GM23338 (cell line): ENCODE measurements around the gene ACOXL. TPM values are rescaled to one million over a fixed set of nuclear protein-coding genes. Genes with fewer than 3 reads are reported as not detected.

Experiments used
- ATAC-seq: fragments of 200-7000 bp; cut with Tn5 transposase; 3 replicates; pipeline ENCODE4 v1.9.1; 2020
- DNase-seq: peaks from one replicate; pipeline ENCODE4 v3.0.0-alpha.2; 2015; ENCODE audit warnings: low spot score
- H2AFZ ChIP-seq: fragments of 200-600 bp; sonication (generic); 2 replicates; pipeline ENCODE4 v1.8.0; 2016; ENCODE audit warnings: antibody characterized with exemption, mild to moderate bottlenecking, moderate library complexity
- H3F3A ChIP-seq: fragments of 200-600 bp; sonication (generic); replicated peaks from 2 replicates; pipeline ENCODE4 v1.8.0; 2017; ENCODE audit warnings: antibody characterized with exemption, mixed run types, low read depth
- H3K27ac ChIP-seq: fragments of 200-600 bp; sonication (generic); 2 replicates; pipeline ENCODE4 v1.6.1; 2016; ENCODE audit warnings: low read depth
- H3K27me3 ChIP-seq: fragments of 200-600 bp; sonication (generic); 2 replicates; pipeline ENCODE4 v1.8.0; 2016; ENCODE audit warnings: mild to moderate bottlenecking, mixed run types, moderate library complexity; ENCODE audit not compliant: insufficient read depth
- H3K36me3 ChIP-seq: fragments of 200-600 bp; sonication (generic); 2 replicates; pipeline ENCODE4 v1.8.0; 2016; ENCODE audit warnings: mild to moderate bottlenecking; ENCODE audit not compliant: insufficient read depth
- H3K4me1 ChIP-seq: fragments of 200-600 bp; sonication (generic); 2 replicates; pipeline ENCODE4 v1.8.0; 2016; ENCODE audit warnings: mild to moderate bottlenecking, moderate library complexity; ENCODE audit not compliant: insufficient read depth
- H3K4me2 ChIP-seq: fragments of 200-600 bp; sonication (generic); 2 replicates; pipeline ENCODE4 v1.7.1; 2017; ENCODE audit warnings: mixed run types
- H3K4me3 ChIP-seq: fragments of 200-600 bp; sonication (generic); 2 replicates; pipeline ENCODE4 v1.6.1; 2016; ENCODE audit warnings: mixed run types
- H3K79me2 ChIP-seq: fragments of 200-600 bp; sonication (generic); replicated peaks from 2 replicates; pipeline ENCODE4 v1.8.0; 2017; ENCODE audit warnings: mild to moderate bottlenecking; ENCODE audit not compliant: insufficient read depth
- H3K9me2 ChIP-seq: fragments of 200-600 bp; sonication (generic); 2 replicates; pipeline ENCODE4 v1.8.0; 2017; ENCODE audit not compliant: insufficient read depth
- H4K20me1 ChIP-seq: fragments of 200-600 bp; sonication (generic); replicated peaks from 2 replicates; pipeline ENCODE4 v1.8.0; 2017; ENCODE audit warnings: mild to moderate bottlenecking; ENCODE audit not compliant: insufficient read depth
- H3K27ac Mint-ChIP-seq: 2 replicates; pipeline ENCODE4 v1.8.0; 2020; ENCODE audit warnings: inconsistent platforms, mild to moderate bottlenecking, moderate library complexity, mixed read lengths
- H3K27me3 Mint-ChIP-seq: 3 replicates; pipeline ENCODE4 v1.8.0; 2022; ENCODE audit warnings: low read depth, mild to moderate bottlenecking, moderate library complexity, mixed read lengths, inconsistent platforms; ENCODE audit not compliant: insufficient read depth, poor library complexity
- H3K36me3 Mint-ChIP-seq: 3 replicates; pipeline ENCODE4 v1.8.0; 2021; ENCODE audit warnings: low read depth, mild to moderate bottlenecking, inconsistent platforms, moderate library complexity, mixed read lengths
- H3K4me1 Mint-ChIP-seq: 3 replicates; pipeline ENCODE4 v1.8.0; 2020; ENCODE audit warnings: mild to moderate bottlenecking, inconsistent platforms, mixed read lengths
- H3K4me3 Mint-ChIP-seq: 3 replicates; pipeline ENCODE4 v1.8.0; 2021; ENCODE audit warnings: moderate library complexity, mild to moderate bottlenecking, inconsistent platforms, mixed read lengths
- H3K9me3 Mint-ChIP-seq: 3 replicates; pipeline ENCODE4 v1.8.0; 2020; ENCODE audit warnings: moderate library complexity, mild to moderate bottlenecking, inconsistent platforms, mixed read lengths
- ETS1 ChIP-seq: IDR thresholded peaks from 2 replicates; pipeline ENCODE4 v1.6.1; 2016; ENCODE audit warnings: antibody characterized with exemption
- EZH2phosphoT487 ChIP-seq: fragments of 200-600 bp; sonication (generic); IDR thresholded peaks from one replicate; pipeline ENCODE4 v1.8.1; 2018; ENCODE audit warnings: antibody characterized with exemption; ENCODE audit not compliant: unreplicated experiment
- NANOG ChIP-seq: IDR thresholded peaks from 2 replicates; pipeline ENCODE4 v1.6.1; 2016; ENCODE audit warnings: antibody characterized with exemption, borderline replicate concordance
- ZNF114 ChIP-seq: fragments of 250-450 bp; sonication (Bioruptor Pico); IDR thresholded peaks from 2 replicates; pipeline ENCODE4 v1.5.0; 2020; ENCODE audit warnings: mild to moderate bottlenecking, moderate library complexity
- ZNF331 ChIP-seq: fragments of 250-450 bp; sonication (Bioruptor Pico); IDR thresholded peaks from 2 replicates; pipeline ENCODE4 v1.5.0; 2020; ENCODE audit warnings: low read depth, mild to moderate bottlenecking, moderate library complexity
- polyA plus RNA-seq: library from polyadenylated mRNA; unstranded; fragments of >200 nt; fragmentation: Nextera tagmentation; extraction: Ambion mirVana; gene quantifications from 2 replicates; pipeline ENCODE4 v1.2.1, GENCODE V29; 2016
- total RNA-seq: library from RNA; depleted of rRNA; stranded (reverse); fragments of >200 nt; shearing (Covaris generic); gene quantifications from 2 replicates; pipeline ENCODE4 v1.2.3, GENCODE V29; 2014
- TF ChIP-seq, protein P1 (sequence below): fragments of 250-450 bp; sonication (Bioruptor Pico); IDR thresholded peaks from 2 replicates; pipeline ENCODE4 v1.5.0; 2020; ENCODE audit warnings: mild to moderate bottlenecking, moderate library complexity

Gene ACOXL
- total and polyA plus RNA-seq, 2 experiments from 2014 or later = 9.0 to 14.7 TPM

- H3F3A ChIP-seq = peaks cover 10% of the 10 kb centered on the region; the same call in 1 of the 2 replicates
- H3K27me3 Mint-ChIP-seq = no peaks in the 10 kb centered on the region
- peak overlapping the region; percentile 68 for H3K4me2 ChIP-seq
- H3K4me3 Mint-ChIP-seq = no peak overlapping the region
- H2AFZ ChIP-seq = no peak overlapping the region
- no peaks in the 10 kb centered on the region for H3K79me2 ChIP-seq
- H3K4me1 Mint-ChIP-seq = peaks cover 67% of the 10 kb centered on the region
- H3K36me3 ChIP-seq = no peaks in the 10 kb centered on the region
- ATAC-seq (no peak), DNase-seq (no peak)
- H3K4me1 ChIP-seq = peaks cover 70% of the 10 kb centered on the region
- H3K27ac Mint-ChIP-seq = no peak overlapping the region
- H3K9me2 ChIP-seq = no peaks in the 10 kb centered on the region
- no peaks in the 10 kb centered on the region for H3K27me3 ChIP-seq
- no peaks in the 10 kb centered on the region for H4K20me1 ChIP-seq
- H3K27ac ChIP-seq = peak overlapping the region; percentile 80; the same call in 1 of the 2 replicates
- TF ChIP-seq NANOG (peak; percentile 23; the same call in 1 of the 2 replicates), ZNF331 (CRISPR knock-in tag) (no peak)
- TF ChIP-seq, protein P1, sequence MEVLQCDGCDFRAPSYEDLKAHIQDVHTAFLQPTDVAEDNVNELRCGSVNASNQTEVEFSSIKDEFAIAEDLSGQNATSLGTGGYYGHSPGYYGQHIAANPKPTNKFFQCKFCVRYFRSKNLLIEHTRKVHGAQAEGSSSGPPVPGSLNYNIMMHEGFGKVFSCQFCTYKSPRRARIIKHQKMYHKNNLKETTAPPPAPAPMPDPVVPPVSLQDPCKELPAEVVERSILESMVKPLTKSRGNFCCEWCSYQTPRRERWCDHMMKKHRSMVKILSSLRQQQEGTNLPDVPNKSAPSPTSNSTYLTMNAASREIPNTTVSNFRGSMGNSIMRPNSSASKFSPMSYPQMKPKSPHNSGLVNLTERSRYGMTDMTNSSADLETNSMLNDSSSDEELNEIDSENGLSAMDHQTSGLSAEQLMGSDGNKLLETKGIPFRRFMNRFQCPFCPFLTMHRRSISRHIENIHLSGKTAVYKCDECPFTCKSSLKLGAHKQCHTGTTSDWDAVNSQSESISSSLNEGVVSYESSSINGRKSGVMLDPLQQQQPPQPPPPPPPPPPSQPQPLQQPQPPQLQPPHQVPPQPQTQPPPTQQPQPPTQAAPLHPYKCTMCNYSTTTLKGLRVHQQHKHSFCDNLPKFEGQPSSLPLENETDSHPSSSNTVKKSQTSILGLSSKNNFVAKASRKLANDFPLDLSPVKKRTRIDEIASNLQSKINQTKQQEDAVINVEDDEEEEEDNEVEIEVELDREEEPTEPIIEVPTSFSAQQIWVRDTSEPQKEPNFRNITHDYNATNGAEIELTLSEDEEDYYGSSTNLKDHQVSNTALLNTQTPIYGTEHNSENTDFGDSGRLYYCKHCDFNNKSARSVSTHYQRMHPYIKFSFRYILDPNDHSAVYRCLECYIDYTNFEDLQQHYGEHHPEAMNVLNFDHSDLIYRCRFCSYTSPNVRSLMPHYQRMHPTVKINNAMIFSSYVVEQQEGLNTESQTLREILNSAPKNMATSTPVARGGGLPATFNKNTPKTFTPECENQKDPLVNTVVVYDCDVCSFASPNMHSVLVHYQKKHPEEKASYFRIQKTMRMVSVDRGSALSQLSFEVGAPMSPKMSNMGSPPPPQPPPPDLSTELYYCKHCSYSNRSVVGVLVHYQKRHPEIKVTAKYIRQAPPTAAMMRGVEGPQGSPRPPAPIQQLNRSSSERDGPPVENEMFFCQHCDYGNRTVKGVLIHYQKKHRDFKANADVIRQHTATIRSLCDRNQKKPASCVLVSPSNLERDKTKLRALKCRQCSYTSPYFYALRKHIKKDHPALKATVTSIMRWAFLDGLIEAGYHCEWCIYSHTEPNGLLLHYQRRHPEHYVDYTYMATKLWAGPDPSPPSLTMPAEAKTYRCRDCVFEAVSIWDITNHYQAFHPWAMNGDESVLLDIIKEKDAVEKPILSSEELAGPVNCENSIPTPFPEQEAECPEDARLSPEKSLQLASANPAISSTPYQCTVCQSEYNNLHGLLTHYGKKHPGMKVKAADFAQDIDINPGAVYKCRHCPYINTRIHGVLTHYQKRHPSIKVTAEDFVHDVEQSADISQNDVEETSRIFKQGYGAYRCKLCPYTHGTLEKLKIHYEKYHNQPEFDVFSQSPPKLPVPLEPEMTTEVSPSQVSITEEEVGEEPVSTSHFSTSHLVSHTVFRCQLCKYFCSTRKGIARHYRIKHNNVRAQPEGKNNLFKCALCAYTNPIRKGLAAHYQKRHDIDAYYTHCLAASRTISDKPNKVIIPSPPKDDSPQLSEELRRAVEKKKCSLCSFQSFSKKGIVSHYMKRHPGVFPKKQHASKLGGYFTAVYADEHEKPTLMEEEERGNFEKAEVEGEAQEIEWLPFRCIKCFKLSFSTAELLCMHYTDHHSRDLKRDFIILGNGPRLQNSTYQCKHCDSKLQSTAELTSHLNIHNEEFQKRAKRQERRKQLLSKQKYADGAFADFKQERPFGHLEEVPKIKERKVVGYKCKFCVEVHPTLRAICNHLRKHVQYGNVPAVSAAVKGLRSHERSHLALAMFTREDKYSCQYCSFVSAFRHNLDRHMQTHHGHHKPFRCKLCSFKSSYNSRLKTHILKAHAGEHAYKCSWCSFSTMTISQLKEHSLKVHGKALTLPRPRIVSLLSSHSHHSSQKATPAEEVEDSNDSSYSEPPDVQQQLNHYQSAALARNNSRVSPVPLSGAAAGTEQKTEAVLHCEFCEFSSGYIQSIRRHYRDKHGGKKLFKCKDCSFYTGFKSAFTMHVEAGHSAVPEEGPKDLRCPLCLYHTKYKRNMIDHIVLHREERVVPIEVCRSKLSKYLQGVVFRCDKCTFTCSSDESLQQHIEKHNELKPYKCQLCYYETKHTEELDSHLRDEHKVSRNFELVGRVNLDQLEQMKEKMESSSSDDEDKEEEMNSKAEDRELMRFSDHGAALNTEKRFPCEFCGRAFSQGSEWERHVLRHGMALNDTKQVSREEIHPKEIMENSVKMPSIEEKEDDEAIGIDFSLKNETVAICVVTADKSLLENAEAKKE (CRISPR knock-in tag) = no peak
- no peaks in the 10 kb centered on the region for H3K36me3 Mint-ChIP-seq
- H3K4me3 ChIP-seq = peak overlapping the region; percentile 24; the same call in 1 of the 2 replicates
- no peaks in the 10 kb centered on the region for H3K9me3 Mint-ChIP-seq
These were observed 104.3 kb downstream of the ACOXL start for GRCh38 chr2:110836671-110837070.

DNA sequence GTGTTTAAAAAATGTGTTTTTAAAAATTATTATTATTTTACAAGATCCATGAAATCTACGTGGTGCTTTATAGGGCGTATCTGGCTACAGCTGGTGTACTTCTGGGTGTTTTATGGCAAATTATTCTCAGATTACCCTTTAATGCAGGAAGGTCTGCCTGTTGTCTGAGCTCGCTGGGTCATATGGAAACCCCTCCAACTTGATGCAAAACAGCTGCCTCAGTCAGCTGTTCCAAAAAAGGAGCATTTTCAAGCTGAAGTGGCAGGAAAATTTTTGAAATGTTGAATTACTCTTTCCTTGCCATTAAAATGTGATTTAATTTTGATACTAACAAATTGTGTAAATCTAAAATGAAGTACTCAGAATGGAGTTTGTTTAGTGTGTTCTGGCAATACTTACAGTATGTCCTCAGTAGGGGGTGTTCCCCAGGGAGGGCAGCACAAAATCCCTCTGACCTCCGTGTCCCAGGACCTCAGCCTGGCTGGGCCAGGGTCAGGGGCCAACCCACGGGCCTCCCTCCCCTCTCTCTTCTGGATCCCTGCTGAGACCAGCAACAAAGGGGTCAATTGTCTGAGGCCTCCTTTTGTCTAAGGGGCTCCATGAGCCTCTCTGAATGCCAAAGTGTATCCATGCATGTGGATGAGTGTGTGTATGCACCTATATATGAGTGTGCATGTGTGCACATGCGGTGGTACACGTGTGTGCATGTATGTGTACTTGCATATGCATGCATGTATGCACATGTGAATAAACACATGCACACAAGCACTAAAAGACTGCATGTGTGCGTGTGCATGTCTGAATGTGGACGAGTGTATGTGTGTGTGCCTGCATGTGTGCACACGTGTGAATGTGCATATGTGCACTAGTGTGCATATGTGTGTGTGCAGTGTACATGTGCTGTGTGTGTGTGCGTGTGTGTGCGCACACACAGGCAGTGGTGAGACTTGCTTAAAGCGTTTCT is 105.4 kb downstream of the ACOXL start:
- no peaks in the 10 kb centered on the region for H3K27me3 ChIP-seq
- no peak overlapping the region; the same call in 1 of the 2 replicates for H3K27ac ChIP-seq
- no peaks in the 10 kb centered on the region for H4K20me1 ChIP-seq
- DNase-seq (peak; percentile 59), ATAC-seq (peak; percentile 76)
- H3K9me2 ChIP-seq = no peaks in the 10 kb centered on the region
- no peaks in the 10 kb centered on the region for H3K36me3 Mint-ChIP-seq
- no peaks in the 10 kb centered on the region for H3K36me3 ChIP-seq
- H3K4me1 Mint-ChIP-seq = peaks cover 67% of the 10 kb centered on the region
- no peak overlapping the region for H2AFZ ChIP-seq
- H3K9me3 Mint-ChIP-seq = no peaks in the 10 kb centered on the region
- peaks cover 10% of the 10 kb centered on the region; the same call in 1 of the 2 replicates for H3F3A ChIP-seq
- no peaks in the 10 kb centered on the region for H3K27me3 Mint-ChIP-seq
- H3K4me3 Mint-ChIP-seq = no peak overlapping the region
- no peaks in the 10 kb centered on the region for H3K79me2 ChIP-seq
- H3K27ac Mint-ChIP-seq = peak overlapping the region; percentile 70; the same call in 1 of the 2 replicates
- H3K4me3 ChIP-seq = no peak overlapping the region
- peaks cover 70% of the 10 kb centered on the region for H3K4me1 ChIP-seq
- H3K4me2 ChIP-seq = peak overlapping the region; percentile 68
- TF ChIP-seq EZH2phosphoT487 (no peak), NANOG (no peak), ETS1 (no peak), ZNF114 (no peak), ZNF331 (CRISPR knock-in tag) (0 out of 2 replicates have a peak, but pooled peaks have one; percentile 19)
